ENCODE measurements around the gene DNASE2. TPM values are rescaled to one million over a fixed set of nuclear protein-coding genes. Genes with fewer than 3 reads are reported as not detected.

Gene DNASE2
- total RNA-seq, 1 donor: 25.6 TPM

DNA sequence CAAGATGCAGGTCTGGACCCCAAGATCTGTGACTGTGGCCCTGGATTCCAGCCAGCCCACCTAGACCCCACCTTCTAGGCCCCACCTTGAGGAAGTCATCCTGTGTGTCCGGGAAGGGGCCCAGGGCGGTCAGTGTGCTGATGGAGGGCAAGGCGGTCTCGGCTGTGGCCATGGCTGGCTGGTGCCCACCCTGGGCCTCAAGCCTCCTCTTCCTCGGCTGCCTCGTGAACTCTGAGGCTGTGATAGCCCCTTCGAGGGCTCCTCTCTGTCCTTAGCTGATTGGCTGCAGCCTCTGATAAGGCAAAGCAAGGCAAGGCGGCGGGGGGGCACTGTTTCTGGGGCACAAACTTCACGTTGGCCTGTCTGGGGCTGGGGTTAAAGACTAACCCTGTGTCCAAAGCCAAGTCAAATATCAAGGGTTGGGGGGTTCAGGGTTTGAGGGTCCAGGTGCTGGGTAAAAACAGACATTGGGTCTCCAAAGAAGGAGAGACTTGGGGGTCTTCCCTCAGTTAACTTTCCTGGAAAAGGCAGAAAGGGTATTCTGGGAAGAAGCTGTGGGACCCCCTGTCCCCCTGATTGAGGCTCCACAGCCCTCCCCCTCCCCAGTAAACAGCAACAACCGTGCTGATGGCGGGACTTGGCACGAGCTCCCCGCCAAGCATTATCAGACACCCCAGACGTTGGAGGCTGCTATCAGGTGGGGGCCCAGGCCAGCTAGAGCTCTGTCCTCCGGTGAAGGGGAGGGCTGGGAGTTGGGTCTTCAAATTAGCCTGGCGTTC, 5.9 kb upstream of the DNASE2 start, which contains the start of gene KLF1:
TSS of gene KLF1 (minus strand) at position 233 of the 779 bp plus-strand sequence. CDS start at position 172, 61 bp downstream.
- DNase-seq (ENCODE audit: low read depth in 2 of 3, low spot score in 2 of 3): peak in 1 of 3 donors; percentile 25

DNA sequence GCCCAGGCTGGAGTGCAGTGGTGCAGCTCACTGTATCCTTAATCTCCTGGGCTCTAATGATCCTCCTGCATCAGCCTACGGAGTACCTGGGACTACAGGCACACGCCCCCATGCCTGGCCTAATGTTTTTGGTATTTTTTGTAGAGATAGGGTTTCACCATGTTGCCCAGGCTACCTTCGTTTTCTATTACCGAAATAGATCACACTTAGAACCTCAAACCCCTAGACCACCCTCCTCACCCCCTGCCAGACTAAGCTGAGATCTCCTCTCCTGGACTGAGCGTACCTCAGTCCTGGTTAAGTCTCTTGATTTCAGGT, 5.4 kb upstream of the DNASE2 start:
- DNase-seq (ENCODE audit: low read depth in 2 of 3, low spot score in 2 of 3): no peak

DNA sequence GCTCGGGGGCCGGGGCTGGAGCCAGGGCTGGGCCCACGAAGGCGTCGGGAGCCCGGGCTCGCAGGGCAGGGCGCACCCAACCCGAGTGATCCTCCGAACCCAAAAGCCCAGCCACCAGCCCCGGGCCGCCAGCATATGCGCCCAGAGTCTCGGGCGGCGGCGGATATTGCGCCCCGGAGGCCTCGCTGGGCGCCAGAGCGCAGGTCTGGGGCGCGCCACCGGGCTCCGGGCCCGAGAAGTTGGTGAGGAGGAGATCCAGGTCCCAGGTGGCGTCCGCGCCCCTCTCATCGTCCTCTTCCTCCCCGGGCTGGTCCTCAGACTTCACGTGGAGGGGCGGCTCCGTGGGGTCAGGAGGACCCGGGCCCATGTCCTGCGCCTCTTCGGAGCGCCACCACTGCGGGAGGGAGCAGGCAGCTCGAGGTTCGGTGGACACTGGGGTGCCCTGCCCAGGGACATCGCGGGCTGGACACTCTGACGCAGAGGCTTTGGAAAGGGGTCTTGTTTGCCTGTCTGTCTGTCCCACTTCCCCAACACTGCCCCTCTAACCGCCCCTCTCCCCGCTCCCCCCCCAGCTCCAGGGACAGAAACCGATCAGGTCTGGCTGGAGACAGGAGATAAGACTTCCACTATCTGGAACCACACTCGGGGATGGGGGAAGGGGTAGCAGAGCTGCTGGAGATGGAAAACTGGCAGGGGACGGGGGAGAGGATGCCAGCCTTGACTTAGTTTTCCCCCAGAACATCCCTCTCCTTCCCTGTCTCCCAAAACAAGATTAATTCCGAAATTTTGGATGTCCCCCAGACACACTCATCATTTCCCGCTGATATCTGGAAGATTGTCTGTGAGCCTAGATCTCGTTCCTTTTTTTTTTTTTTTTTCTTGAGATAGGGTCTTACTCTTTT, 4.8 kb upstream of the DNASE2 start:
- peak in 2 of 3 donors; percentile 39 to 61 for DNase-seq (ENCODE audit: low read depth in 2 of 3, low spot score in 2 of 3)

DNA sequence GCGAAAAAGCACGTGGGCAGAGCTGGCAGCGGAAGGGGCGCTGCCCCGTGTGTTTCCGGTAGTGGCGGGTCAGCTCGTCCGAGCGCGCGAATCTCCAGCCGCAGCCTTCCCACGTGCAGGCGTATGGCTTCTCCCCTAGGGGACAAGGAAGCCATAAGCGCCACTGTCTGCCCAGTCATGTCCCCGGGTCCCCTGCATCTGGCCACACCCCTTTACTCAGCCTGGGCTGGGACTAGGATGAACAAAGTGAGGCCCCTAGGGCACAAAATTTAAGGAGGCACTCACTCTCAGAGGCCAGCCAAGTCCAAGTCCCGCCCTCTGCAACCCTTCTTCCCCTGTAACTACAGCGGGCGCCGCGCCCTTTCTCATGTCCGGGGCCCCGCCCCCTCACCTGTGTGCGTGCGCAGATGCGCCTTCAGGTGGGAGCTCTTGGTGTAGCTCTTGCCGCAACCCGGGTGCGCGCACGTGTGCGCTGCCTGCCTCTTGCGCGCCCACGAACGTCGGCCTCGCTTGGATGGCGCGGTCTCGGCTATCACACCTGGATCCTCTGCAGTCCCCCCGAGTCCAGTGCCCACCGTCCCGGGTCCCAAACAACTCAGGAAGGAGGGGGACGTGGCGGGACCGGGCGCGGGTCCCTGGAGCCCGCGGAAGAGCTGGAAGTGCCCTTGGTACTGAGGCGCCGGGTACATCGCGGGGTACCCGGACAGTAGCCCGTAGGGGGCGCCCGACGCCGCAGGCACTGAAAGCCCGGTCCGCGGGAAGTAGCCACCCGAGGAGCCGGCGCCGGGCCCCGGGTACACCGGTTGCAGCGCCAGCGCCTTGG, 3.9 kb upstream of the DNASE2 start:
- DNase-seq (ENCODE audit: low read depth in 2 of 3, low spot score in 2 of 3): peak; percentile 76 to 78 (median 78)

DNA sequence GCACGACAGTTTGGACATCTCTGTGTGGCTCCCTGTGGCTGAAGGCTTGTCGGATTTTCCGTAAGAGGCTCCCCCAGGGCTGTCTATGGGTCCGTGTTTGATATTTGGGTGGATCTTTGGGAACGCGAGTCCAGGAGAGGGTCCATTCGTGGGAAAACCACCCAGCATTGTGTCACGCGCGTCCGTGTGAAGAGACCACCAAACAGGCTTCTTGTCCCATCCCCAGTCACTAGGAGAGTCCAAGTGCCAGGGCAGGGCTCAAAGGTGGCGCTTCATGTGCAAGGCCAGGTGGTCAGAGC, 3.3 kb upstream of the DNASE2 start:
- no peak for DNase-seq (ENCODE audit: low read depth in 2 of 3, low spot score in 2 of 3)

DNA sequence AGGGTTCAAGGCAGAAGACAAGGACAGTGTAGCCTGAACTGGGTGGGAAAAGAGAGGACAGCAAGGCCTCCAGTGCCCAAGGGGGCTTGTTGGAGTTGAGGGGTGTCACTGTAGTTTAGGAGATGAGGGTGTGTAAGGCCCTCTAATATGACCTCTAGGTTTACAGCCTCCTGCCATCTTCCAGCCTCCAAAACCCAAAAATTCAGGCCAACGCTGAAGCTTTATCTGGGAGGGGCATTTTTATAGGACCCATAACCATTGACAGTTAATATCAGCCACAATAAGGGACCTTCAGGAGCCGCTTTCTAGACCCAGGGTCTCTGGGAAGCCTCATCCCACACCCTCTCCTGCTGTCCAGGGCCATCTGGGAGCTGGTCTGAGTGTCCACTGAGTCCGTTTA, 3.0 kb upstream of the DNASE2 start:
- no peak for DNase-seq (ENCODE audit: low read depth in 2 of 3, low spot score in 2 of 3)

DNA sequence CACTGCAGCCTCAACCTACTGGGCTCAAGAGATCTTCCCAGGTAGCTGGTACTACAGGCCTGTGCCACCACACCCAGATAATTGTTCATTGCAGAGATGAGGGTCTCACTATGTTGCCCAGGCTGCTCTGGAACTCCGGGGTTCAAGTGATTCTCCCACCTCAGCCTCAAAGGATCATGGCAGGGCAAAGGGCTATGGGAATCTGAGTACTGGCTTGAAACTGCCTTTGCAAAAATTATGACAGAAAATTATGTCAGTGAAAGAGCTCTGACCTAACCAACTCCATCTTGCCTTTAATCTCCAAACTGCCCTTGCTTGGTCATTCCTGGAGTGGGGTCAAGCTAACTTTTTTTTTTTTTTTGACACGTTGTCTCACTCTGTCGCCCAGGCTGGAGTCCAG, 1.3 kb upstream of the DNASE2 start:
- no peak for DNase-seq (ENCODE audit: low read depth in 2 of 3, low spot score in 2 of 3)

DNA sequence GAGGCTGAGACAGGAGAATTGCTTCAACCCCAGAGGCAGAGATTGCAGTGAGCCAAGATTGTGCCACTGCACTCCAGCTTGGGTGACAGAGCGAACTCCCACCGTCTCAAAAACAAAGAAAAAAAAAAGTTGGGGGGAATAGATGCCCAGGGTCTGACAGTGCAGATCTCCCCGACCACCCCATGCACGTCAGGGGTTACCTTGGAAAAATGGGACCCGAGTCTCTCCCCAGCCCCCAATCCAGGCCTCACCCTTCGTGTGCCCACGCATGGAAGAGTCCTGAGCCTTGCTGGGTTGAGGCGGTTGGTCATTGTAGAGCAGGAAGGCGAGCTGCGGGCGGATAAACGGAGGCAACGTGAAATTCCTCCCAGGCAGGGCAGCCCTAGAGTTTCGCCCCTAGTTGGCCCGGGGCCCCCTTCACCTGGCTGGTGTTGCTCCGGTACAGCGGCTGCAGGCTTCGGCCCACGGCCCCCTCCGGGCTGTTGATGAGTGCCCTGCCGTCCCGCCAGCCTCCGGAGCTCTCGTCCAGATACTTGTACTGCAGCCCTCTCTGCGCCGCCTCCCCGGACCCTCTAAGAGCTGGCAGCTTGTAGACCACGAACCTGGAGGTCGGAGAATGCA, 588 bp downstream of the DNASE2 start:
- DNase-seq (ENCODE audit: low read depth in 2 of 3, low spot score in 2 of 3): peak in 1 of 3 donors; percentile 17

DNA sequence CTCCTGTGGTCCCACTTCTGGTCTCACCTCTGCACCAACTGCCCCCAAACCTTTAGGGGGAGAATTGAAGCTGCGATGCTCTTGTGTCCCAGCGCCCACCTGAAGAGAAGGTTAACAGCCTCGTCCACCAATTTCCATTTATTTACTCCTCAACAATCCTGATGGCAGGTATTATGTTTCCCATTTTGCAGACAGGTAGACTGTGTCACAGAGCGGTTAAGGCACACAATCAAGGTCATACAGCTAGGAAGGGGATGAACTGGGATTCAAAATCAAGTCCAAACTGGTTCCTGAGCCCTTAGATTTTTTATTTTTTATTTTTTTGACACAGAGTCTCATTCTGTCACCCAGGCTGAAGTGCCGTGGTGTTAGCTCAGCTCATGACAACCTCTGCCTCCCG, 6.2 kb downstream of the DNASE2 start:
- DNase-seq (ENCODE audit: low read depth in 2 of 3, low spot score in 2 of 3): no peak

DNA sequence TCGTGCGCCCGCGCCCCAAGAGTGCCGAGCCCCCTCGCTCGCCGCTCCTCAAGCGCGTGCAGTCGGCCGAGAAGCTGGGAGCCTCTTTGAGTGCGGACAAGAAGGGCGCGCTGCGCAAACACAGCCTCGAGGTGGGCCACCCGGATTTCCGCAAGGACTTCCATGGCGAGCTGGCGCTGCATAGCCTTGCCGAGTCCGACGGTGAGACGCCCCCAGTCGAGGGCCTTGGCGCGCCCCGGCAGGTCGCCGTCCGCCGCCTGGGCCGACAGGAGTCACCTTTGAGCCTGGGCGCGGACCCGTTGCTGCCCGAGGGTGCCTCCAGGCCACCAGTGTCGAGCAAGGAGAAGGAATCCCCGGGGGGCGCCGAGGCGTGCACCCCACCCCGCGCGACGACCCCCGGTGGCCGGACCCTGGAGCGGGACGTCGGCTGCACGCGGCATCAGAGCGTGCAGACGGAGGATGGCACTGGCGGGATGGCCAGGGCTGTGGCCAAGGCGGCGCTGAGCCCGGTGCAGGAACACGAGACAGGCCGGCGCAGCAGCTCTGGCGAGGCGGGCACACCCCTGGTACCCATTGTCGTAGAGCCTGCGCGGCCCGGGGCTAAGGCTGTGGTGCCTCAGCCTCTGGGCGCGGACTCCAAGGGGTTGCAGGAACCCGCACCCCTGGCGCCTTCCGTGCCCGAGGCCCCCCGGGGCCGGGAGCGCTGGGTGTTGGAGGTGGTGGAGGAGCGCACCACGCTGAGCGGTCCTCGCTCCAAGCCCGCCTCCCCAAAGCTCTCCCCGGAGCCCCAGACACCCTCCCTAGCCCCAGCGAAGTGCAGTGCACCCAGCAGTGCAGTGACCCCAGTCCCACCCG, 7.1 kb downstream of the DNASE2 start:
- no peak for DNase-seq (ENCODE audit: low read depth in 2 of 3, low spot score in 2 of 3)

DNA sequence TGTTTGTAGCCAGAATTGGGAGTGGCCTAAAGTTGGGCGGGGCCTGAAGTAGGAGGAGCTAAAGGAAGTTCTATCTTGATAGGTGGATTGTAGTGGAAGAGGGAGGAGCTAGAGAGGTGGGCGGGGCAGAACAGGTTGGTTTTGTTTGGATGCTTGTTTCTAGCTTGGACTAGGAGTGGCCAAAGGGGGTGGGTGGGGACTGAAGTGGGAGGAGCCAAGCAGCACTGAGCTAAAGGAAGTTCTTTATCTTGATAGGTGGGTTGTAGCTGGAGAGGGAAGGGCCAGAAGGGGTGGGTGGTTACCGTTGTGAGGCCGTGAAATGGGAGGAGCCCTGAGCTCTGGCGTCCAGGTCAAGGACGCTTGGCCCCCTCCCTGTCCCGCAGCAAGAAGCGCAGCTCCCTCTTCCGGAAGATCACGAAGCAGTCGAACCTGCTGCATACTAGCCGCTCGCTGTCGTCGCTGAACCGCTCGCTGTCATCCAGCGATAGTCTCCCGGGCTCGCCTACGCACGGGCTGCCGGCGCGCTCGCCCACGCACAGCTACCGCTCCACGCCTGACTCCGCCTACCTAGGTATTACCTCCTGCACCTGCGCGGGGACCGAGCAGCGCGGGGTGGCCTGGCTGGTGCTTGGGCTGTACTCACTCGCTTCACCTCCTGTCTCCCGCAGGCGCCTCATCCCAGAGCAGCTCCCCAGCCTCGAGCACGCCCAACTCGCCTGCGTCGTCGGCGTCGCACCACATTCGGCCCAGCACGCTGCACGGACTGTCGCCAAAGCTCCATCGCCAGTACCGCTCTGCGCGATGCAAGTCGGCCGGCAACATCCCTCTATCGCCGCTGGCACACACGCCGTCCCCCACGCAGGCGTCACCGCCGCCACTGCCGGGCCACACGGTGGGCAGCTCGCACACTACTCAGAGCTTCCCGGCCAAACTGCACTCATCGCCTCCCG, 8.0 kb downstream of the DNASE2 start:
- DNase-seq (ENCODE audit: low read depth in 2 of 3, low spot score in 2 of 3): peak in 2 of 3 donors; percentile 81

DNA sequence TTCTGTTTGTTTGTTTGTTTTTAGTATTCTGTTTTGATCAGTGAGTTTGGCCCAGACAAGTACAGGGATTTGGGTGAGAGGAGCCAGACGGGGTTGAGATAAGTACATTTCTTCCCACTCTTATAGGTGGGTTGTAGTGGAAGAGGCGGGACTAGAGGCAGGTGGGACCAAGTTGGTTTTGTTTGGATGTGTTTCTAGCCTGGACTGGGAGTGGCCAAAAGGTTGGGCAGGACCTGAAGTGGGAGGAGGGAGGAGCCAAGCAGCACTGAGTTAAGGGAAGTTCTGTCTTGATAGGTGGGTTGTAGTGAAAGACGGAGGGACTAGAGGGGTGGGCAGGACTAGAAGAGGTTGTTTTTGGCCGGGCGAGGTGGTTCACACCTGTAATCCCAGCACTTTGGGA, 9.0 kb downstream of the DNASE2 start:
- DNase-seq (ENCODE audit: low read depth in 2 of 3, low spot score in 2 of 3): no peak

DNA sequence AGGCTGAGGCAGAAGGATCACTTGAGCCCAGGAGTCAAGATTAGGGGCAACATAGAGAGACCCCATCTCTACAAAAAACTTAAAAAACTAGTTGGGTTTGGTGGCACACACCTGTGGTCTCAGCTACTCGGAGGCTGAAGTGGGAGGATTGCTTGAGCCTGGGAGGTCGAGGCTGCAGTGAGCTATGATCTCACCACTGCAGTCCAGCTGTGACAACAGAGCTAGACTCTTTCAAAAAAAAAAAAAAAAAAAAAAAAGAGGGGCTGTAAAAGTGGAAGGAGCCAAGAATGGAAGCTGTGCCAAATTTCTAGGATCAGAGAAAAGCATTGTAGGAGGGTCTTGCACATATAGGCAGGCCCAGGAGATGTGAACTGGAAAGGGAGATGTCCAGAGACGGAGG, 9.6 kb downstream of the DNASE2 start:
- no peak for DNase-seq (ENCODE audit: low read depth in 2 of 3, low spot score in 2 of 3)

DNA sequence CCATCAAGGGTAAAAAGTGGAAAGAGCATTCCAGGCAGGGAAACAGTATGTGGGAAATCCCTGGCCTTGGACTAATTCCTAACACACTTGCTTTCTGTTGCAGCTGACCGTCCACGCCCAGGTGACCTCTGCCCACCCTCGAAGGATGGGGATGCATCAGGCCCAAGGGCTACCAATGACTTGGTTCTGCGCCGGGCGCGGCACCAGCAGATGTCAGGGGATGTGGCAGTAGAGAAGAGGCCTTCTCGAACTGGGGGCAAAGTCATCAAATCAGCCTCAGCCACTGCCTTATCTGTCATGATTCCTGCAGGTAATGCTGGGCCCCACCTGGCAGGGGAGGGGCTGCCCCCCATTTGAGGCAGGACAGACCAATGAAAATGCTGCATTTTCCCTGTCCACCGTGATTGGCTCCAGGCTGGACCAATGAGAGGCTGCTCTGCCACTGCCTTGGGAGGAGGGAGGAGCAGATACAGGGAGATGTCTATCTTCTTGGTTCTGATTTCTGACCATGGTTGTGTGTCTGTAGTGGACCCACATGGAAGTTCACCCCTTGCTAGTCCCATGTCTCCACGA, 12.6 kb downstream of the DNASE2 start:
- DNase-seq (ENCODE audit: low read depth in 2 of 3, low spot score in 2 of 3): peak in 1 of 3 donors; percentile 29

DNA sequence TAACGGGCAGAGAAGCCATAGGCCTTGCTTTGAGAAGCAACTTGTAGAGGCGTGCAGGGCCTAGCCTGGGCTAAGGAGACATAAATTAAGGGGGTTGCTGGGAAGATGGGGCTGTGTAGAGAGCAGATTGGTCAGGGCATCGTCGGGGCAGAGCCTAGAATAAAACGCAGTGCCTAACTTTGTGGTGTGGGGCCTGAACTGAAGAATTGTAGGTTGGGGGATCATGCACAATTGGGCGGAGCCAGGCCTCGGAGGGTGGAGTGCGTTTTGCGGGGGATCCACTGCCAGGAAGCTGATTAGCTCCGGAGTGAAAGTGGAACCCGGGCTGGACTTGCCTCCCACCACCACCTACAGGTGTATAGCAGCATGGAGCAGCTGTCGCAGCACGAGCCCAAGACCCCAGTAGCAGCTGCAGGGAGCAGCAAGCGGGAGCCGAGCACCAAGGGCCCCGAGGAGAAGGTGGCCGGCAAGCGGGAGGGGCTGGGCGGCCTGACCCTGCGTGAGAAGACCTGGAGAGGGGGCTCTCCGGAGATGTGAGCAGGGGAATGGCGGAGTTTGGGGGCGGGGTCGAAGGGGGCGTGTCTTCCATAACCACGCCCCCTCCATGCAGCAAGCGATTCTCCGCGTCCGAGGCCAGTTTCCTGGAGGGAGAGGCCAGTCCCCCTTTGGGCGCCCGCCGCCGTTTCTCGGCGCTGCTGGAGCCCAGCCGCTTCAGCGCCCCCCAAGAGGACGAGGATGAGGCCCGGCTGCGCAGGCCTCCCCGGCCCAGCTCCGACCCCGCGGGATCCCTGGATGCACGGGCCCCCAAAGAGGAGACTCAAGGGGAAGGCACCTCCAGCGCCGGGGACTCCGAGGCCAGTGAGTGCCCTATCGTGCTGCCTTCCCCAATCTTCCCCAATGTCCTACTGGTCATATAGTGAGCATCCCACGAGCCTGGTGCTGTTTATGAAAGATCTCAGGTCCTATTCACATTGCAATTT, 13.8 kb downstream of the DNASE2 start:
- DNase-seq (ENCODE audit: low read depth in 2 of 3, low spot score in 2 of 3): peak; percentile 42 to 88 (median 88)

DNA sequence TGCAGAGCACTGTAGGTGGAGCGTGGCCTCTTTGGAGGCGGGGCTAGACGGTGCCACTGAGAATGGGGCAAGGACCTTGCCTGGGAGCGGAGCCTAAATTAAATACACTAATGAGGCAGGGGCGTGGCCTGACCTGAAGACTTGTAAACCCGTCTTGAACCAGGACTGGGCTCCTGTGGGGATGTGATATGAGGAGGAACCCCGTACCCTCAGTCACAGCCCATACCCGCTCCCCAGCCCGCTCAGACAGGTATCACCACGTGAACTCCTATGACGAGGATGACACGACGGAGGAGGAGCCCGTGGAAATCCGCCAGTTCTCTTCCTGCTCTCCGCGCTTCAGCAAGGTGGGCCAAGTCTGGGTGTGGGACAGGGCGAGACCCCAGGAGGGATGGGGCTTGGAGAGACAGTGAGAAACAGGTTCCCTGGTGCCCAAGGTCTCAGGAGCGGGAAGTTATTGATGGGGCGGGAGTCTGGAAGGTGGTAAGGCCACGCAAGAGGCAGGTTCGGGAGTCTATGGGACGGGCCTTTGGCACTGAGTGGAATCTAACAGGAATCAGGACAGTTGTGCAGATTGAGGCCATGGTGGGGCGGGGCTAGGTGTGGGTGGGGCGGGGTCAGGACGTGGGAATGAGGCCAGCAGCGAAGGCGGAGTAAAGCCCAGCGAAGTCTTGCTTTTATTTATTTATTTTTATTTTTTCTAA, 14.7 kb downstream of the DNASE2 start:
- DNase-seq (ENCODE audit: low read depth in 2 of 3, low spot score in 2 of 3): no peak

All from hematopoietic multipotent progenitor cell (in vitro differentiated cells).